ENCODE measurements around the gene BUB1B.
"Not testable (repeated sequence)": the region's sequence is repeated elsewhere in the genome, so short reads cannot be mapped to it uniquely, and the experiment has no call there.

BUB1B gene

DNA sequence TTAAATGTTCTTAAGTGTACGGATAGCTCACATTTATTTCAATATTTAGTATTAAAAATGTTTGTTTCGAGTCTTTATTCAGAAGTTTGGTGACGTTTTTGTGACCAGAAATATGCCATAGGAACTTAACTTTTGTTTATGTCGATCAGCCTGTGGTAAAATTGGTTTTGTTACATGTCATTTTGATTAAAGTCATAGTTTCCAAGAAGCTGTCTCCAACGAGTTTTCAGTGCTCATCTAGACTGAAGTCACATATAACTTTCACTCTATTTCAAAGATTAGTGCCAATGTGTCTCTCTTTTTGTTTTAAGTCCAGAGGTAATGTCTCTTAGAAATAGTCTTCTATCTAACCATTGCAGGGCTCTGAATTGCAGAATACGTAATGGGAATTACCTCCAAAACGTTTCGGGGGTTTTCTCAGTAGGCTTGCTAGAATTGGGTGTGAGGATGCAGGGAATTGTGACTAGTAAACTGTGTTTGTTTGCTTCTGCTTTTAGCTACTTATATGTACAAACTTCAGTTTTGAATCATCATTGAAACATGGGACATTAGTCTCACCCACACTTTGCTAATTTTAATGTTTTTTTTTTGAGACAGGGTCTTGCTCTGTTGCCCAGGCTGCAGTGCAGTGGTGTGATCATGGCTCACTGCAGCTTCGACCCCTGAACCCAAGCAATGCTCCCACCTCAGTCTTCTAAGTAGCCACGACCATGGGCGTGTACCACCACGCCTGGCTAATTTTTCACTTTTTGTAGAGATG, 3.0 kb downstream of the BUB1B start:
- in situ Hi-C loops (cut with HindIII; ENCODE audit: low pct_ligation_motif_present, low pct_unique_long_range_greater_than_20kb, low sequenced_read_pairs): no loop called here
- DNase-seq: no peak

GRCh38 chr15:40167374-40167773, 6.5 kb downstream of the BUB1B start:
- DNase-seq; in situ Hi-C loops (cut with HindIII; ENCODE audit: low pct_ligation_motif_present, low pct_unique_long_range_greater_than_20kb, low sequenced_read_pairs): not testable (repeated sequence)

DNA sequence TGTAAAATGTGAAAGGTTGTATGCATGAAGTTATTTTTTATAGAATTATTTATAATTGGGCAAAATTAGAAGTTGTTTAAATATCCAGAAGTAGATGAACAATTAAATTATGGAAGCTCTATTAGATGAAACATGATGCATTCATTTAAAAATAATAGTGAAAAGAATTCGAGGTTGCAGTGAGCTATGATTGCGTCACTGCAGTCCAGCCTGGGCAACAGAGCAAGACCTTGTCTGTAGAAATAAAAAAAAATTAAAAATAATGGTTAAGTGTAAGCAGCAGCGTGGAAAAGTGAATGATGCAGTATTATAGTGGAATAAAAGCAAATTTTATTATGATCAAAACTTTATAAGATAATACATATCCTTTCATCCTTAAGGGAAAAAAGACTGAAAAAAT, 14.3 kb downstream of the BUB1B start:
- no peak for DNase-seq
- in situ Hi-C loops (cut with HindIII; ENCODE audit: low pct_ligation_motif_present, low pct_unique_long_range_greater_than_20kb, low sequenced_read_pairs): no loop called here

DNA sequence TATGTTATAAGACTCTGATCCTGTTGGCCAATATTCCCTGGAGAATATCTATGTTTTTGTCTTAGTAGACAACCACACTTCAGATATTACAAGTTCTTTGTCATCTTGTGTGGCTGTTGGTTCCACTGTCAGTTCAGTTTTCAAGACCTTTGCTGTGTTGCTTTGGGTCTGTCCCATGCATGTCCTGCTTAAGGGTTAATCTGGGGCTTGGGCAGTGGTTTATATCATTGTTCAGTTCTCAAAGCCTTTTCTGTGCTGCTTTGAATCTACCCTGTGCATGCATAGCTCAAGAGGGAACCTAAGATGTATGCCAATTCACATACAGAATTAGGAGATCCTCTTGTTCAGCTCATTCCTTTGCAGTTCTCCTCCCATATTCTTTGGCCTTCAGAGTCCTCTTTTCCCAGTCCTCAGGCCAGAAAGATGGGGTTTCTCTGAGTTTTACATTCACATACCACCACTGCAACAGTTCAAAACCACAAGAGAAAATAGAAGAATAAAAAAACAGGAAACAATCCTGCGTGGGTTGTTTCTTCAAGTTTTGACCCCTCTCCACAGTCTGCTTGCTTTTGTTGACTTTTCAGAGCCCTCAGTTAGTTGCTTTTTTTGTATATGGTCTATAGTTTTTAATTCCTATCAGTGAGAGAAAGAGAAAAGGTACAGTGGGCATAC, 21.6 kb downstream of the BUB1B start:
- DNase-seq: no peak
- in situ Hi-C loops (cut with HindIII; ENCODE audit: low pct_ligation_motif_present, low pct_unique_long_range_greater_than_20kb, low sequenced_read_pairs): no loop called here

GRCh38 chr15:40183636-40184463, 23.0 kb downstream of the BUB1B start:
- in situ Hi-C loops (cut with HindIII; ENCODE audit: low pct_ligation_motif_present, low pct_unique_long_range_greater_than_20kb, low sequenced_read_pairs): no loop called here
- DNase-seq: no peak

GRCh38 chr15:40190591-40190990, 29.7 kb downstream of the BUB1B start:
- DNase-seq: peak; percentile 17
- in situ Hi-C loops (cut with HindIII; ENCODE audit: low pct_ligation_motif_present, low pct_unique_long_range_greater_than_20kb, low sequenced_read_pairs): no loop called here

DNA sequence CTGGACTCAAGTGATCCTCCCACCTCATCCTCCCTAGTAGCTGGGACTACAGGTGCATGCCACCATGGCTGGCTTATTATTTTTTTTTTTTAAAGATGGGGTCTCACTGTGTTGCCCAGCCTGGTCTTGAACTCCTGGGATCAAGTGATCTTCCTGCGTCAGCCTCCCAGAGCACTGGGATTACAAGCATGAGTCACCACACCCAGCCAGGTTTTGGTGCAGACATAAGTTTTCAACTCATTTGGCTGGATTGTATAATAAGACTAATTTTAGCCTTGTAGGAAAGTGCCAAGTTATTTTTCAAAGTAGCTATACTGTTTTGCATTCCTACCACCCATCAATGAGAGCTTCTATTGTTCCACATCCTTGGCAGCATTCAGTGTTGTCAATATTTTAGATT, 32.1 kb downstream of the BUB1B start:
- in situ Hi-C loops (cut with HindIII; ENCODE audit: low pct_ligation_motif_present, low pct_unique_long_range_greater_than_20kb, low sequenced_read_pairs): no loop called here

DNA sequence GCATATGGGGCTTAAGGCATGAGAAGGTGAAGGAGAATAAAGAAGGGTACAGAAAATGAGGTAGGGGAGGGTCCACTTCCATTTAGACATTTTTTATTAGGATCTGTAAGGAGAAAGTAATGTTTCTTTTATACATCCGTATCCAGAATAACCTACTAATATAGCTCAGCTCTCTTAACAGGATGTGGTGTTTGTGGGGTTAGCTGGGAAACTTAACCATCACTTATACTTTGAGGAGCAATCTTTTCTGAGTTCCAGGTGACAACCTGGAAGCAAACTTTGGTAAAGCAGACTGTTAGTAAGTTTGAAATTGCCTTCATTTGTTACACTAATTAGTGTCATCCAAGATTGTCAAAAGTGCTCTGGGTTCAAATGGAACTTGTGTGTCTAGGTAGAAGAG, 36.6 kb downstream of the BUB1B start:
- in situ Hi-C loops (cut with HindIII; ENCODE audit: low pct_ligation_motif_present, low pct_unique_long_range_greater_than_20kb, low sequenced_read_pairs): no loop called here
- DNase-seq: no peak

More for the DNA sequence above, 32.1 kb downstream of the BUB1B start:
- no peak for DNase-seq

GRCh38 chr15:40198355-40199085, 37.7 kb downstream of the BUB1B start:
- in situ Hi-C loops (cut with HindIII; ENCODE audit: low pct_ligation_motif_present, low pct_unique_long_range_greater_than_20kb, low sequenced_read_pairs): no loop called here
- no peak for DNase-seq

DNA sequence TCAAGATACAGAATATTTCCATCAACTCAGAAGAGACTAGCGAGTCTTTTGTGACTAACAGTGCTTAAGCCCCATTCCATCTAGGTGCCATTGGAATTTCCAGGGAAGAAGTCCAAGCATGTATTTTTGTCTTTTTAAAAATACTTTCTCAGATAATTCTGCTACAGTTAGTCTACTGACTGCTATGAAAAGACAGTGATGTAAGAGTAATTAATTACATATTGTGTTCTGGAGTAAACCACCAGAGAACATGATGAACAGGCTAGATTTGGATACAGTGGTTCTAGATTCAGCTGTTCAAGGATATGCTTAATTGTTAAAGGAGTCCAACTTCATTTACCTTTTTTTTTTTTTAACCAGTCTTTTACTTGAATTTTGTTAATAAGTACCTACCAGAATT, 43.2 kb downstream of the BUB1B start:
- in situ Hi-C loops (cut with HindIII; ENCODE audit: low pct_ligation_motif_present, low pct_unique_long_range_greater_than_20kb, low sequenced_read_pairs): no loop called here

GRCh38 chr15:40217166-40217824, 56.4 kb downstream of the BUB1B start:
- DNase-seq: peak; percentile 75
- in situ Hi-C loops (cut with HindIII; ENCODE audit: low pct_ligation_motif_present, low pct_unique_long_range_greater_than_20kb, low sequenced_read_pairs): no loop called here

More for the DNA sequence above, 43.2 kb downstream of the BUB1B start:
- DNase-seq: no peak

GRCh38 chr15:40219801-40220200, 58.9 kb downstream of the BUB1B start:
- DNase-seq: no peak
- in situ Hi-C loops (cut with HindIII; ENCODE audit: low pct_ligation_motif_present, low pct_unique_long_range_greater_than_20kb, low sequenced_read_pairs): loop anchor here (10.0 kb wide), 1 partner anchor 55 kb away; no protein-coding TSS in a partner anchor

- no peak for DNase-seq
- in situ Hi-C loops (cut with HindIII; ENCODE audit: low pct_ligation_motif_present, low pct_unique_long_range_greater_than_20kb, low sequenced_read_pairs): loop anchor here (10.0 kb wide), 1 partner anchor 53 kb away; no protein-coding TSS in a partner anchor
Measured at GRCh38 chr15:40222131-40222530, 61.3 kb downstream of the BUB1B start.

DNA sequence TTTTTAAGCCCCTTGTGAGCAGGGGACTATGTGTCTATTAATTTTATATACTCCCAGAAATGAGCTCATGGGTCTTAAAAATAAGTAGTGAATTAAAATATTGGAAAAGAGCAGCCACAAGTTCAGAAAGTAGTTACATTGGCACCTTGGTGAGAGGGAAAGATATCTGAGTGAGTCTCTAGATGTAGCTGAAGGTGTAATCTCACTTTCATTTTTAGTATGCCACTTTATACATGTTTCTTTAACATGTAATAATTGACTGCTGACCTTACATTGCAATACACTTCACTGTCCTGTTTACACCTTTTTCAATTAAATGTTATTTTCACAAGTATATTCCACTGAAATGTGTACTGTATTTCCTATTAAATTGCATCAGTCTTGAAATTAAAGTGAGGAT, 65.9 kb downstream of the BUB1B start:
- in situ Hi-C loops (cut with HindIII; ENCODE audit: low pct_ligation_motif_present, low pct_unique_long_range_greater_than_20kb, low sequenced_read_pairs): loop anchor here (10.0 kb wide), 1 partner anchor 48 kb away; no protein-coding TSS in a partner anchor
- DNase-seq: no peak

DNA sequence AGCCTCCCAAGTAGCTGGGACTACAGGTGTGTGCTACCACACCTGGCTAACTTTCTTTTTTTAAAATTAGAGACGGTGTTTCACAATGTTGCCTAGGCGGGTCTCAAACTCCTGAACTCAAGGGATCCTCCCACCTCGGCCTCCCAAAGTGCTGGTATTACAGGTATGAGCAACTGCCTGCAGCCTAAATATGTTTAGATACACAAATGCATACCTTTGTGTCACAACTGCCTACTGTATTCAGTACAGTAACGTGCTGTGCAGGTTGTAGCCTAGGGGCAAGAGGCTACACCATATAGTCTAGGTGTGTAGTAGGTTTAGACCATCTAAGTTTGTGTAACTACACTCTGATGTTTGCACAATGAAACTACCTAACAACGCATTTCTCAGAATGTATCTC, 68.4 kb downstream of the BUB1B start:
- no peak for DNase-seq
- in situ Hi-C loops (cut with HindIII; ENCODE audit: low pct_ligation_motif_present, low pct_unique_long_range_greater_than_20kb, low sequenced_read_pairs): loop anchor here (10.0 kb wide), 1 partner anchor 45 kb away; no protein-coding TSS in a partner anchor

GRCh38 chr15:40229956-40230355, 69.1 kb downstream of the BUB1B start:
- peak; percentile 7 for DNase-seq
- in situ Hi-C loops (cut with HindIII; ENCODE audit: low pct_ligation_motif_present, low pct_unique_long_range_greater_than_20kb, low sequenced_read_pairs): loop anchor here (10.0 kb wide), 1 partner anchor 45 kb away; no protein-coding TSS in a partner anchor

- no peak for DNase-seq
- in situ Hi-C loops (cut with HindIII; ENCODE audit: low pct_ligation_motif_present, low pct_unique_long_range_greater_than_20kb, low sequenced_read_pairs): no loop called here
Measured at GRCh38 chr15:40232625-40233070, 71.8 kb downstream of the BUB1B start.
